GM12891 (cell line): Measurements from ENCODE around the gene KRT37.
"Not testable (repeated sequence)": the region's sequence is repeated elsewhere in the genome, so short reads cannot be mapped to it uniquely, and the experiment has no call there.

Source experiments
- DNase-seq: peaks from one replicate; pipeline ENCODE4 v3.0.0; 2011; ENCODE audit warnings: low spot score; ENCODE audit not compliant: insufficient read length
- FAIRE-seq: peaks from 2 replicates; lab custom pipeline; 2011; peaks lifted over from hg19 to GRCh38; lab: Jason Lieb, UNC
- PAX5 ChIP-seq: IDR thresholded peaks from 2 replicates; pipeline ENCODE4 v1.6.1; 2011; ENCODE audit warnings: low read length, moderate library complexity, mild to moderate bottlenecking; ENCODE audit not compliant: insufficient read depth, severe bottlenecking
- POLR2A ChIP-seq: IDR thresholded peaks from 2 replicates; pipeline ENCODE4 v1.6.1; 2011; ENCODE audit warnings: low read depth, low read length, control low read depth
- POLR2AphosphoS5 ChIP-seq: IDR thresholded peaks from 2 replicates; pipeline ENCODE4 v1.6.1; 2011; ENCODE audit warnings: low read depth, low read length, control low read depth
- POU2F2 ChIP-seq: IDR thresholded peaks from 2 replicates; pipeline ENCODE4 v1.6.1; 2011; ENCODE audit warnings: low read depth, mild to moderate bottlenecking, control low read depth, low read length, moderate library complexity
- SPI1 ChIP-seq: IDR thresholded peaks from 2 replicates; pipeline ENCODE4 v1.6.1; 2011; ENCODE audit warnings: low read depth, low read length, control low read depth
- TAF1 ChIP-seq: IDR thresholded peaks from 2 replicates; pipeline ENCODE4 v1.6.1; 2011; ENCODE audit warnings: low read depth, low read length, control low read depth

The KRT37 gene

DNA sequence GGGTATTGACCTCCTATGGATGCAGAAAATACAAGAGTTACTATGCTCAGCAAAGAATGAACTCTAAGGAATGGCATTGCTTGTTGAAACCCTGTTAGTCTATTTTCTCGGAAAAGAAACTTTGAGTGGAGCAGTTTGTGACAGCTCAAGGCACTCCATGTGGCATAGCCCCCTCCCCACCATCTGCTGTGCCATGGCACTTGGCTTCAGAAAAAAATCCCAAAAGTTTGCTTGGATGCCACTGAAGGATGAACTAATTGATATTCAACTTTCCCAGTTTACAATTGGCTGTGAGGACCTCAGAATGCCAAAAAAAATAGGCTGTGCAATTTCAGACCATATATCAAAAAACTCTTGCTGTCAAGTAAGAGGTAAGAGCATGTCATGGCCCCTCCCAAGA, 28.8 kb downstream of the KRT37 start:
- FAIRE-seq: no peak

DNA sequence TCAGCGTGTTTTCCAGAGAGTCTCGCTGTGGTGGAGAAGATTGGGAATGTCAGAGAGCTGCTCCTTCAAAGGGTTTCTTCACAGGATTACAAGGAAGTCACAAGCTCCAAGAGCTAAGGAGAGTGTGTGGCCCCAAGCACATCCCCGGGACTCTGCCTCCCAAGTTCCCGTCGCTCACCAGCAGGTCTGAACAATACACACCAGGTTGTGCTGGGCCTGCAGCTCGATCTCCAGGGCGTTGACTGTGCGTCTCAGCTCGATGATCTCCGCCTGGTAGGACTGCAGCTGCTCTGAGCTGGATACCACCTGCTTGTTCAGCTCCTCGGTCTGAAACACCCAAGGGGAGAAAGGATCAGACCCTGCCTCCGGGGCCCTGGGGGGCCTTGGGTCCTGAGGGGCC, 29.3 kb downstream of the KRT37 start:
- DNase-seq, FAIRE-seq: not testable (repeated sequence)

More for the DNA sequence above, 28.8 kb downstream of the KRT37 start:
- no peak for DNase-seq
- TF ChIP-seq SPI1: no peak
- TF ChIP-seq POU2F2: no peak
- TF ChIP-seq POLR2AphosphoS5: no peak
- TF ChIP-seq TAF1: no peak
- no peak for TF ChIP-seq POLR2A
- TF ChIP-seq PAX5: no peak

- no peak for DNase-seq
- no peak for FAIRE-seq
- TF ChIP-seq POU2F2 (no peak), POLR2A (no peak), TAF1 (no peak), SPI1 (no peak), PAX5 (no peak), POLR2AphosphoS5 (no peak)
These were observed 30.0 kb downstream of the KRT37 start for GRCh38 chr17:41394254-41394996.

DNA sequence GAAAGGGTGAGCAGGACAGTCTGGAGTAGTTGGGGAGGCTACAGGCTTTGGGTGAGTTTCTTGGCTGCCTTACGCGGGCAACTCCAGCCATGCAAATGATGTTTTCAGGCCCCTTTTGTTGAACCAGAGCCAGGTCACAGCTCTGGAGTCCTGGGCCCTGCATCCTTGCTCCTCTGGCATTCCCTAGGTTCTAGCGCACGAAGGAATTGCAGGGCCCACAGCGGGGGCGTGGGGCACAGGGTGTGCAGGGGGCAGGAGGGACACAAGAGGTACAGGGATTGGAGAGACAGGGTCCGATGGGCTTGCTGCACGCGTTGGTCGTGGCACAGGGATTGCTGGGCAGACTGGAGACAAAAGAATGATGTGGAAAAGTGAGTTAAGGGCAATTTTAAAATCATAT, 30.6 kb downstream of the KRT37 start:
- no peak for TF ChIP-seq POLR2A
- FAIRE-seq (no peak), DNase-seq (no peak)

DNA sequence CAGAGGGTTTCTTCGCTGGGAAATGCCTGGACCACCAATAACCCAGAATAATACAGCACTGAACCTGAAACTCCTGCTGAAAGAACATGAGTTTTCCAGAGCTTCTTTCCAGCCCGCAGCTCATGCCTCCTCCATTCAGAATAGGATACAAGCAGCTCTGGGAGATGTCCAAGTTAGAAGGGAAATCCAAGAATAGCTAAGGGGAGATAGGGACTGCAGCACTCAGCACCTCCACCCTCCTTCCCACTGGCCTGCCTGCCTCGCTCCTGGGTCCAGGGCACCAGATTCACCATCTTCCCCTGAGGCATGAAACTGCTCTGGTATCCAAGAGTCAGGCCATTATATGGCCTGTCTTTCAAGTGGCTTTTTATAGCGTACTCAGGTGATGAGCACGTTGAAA, 31.1 kb downstream of the KRT37 start:
- TF ChIP-seq TAF1 (no peak), POLR2A (no peak), SPI1 (no peak), POLR2AphosphoS5 (no peak), PAX5 (no peak), POU2F2 (no peak)
- FAIRE-seq (no peak), DNase-seq (no peak)

GRCh38 chr17:41392278-41392677, 32.1 kb downstream of the KRT37 start:
- no peak for FAIRE-seq
- DNase-seq: no peak
- TF ChIP-seq SPI1 (no peak), POLR2AphosphoS5 (no peak), POU2F2 (no peak), TAF1 (no peak), PAX5 (no peak), POLR2A (no peak)

GRCh38 chr17:41391535-41391934, 32.9 kb downstream of the KRT37 start:
- no peak for DNase-seq
- TF ChIP-seq POLR2A (no peak), PAX5 (no peak), POLR2AphosphoS5 (no peak), SPI1 (no peak), TAF1 (no peak), POU2F2 (no peak)
- FAIRE-seq: no peak

DNA sequence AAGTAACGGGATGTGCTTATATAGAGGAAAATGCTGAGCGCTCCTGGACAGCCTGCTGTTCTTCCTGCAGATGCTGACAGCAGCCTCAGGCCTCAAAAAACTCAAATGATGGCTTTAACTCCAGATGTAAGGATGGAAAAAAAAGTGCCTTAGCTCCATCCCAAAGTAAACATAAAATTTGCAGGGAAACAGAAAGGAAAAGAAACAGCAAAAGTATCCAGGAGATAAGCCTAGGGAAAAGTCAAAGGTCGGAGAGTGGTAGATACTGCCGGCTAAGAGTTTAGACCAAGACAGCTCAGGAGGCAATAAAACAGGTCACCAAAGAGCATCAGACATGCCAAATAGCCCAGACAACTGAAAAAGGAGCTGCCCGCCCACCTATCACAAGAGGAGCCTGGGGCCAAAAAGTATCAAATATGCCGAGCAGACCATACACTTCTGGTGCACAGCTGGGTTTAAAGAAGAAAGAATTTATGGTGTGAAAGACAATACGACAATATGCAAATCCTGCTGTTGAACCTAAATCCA, 33.9 kb downstream of the KRT37 start:
- no peak for TF ChIP-seq POLR2A
- TF ChIP-seq TAF1: no peak
- TF ChIP-seq POLR2AphosphoS5: no peak
- no peak for TF ChIP-seq SPI1
- TF ChIP-seq PAX5: no peak
- no peak for TF ChIP-seq POU2F2
- DNase-seq (no peak), FAIRE-seq (no peak)

- TF ChIP-seq PAX5 (no peak), POLR2AphosphoS5 (no peak), POU2F2 (no peak), TAF1 (no peak), SPI1 (no peak), POLR2A (no peak)
- no peak for FAIRE-seq
These were observed 36.7 kb downstream of the KRT37 start for GRCh38 chr17:41387670-41388069.

GRCh38 chr17:41386227-41386626, 38.2 kb downstream of the KRT37 start:
- DNase-seq (no peak), FAIRE-seq (no peak)
- no peak for TF ChIP-seq POLR2AphosphoS5
- TF ChIP-seq TAF1: no peak
- no peak for TF ChIP-seq POU2F2
- no peak for TF ChIP-seq POLR2A
- no peak for TF ChIP-seq SPI1
- no peak for TF ChIP-seq PAX5

More at GRCh38 chr17:41387670-41388069, 36.7 kb downstream of the KRT37 start:
- no peak for DNase-seq
